Mesothelial cell of epicardium (in vitro differentiated cells): ENCODE data around the gene FIBP. TPM values are rescaled to one million over a fixed set of nuclear protein-coding genes. Genes with fewer than 3 reads are reported as not detected.

Experiments used
- DNase-seq, 2 experiments: peaks; one replicate each; pipeline ENCODE4 v3.0.0; 2021; ENCODE audit warnings: low spot score in 2 of 2; ENCODE audit not compliant: unreplicated experiment in 2 of 2
- H3K27ac Mint-ChIP-seq: 2 replicates; pipeline ENCODE4 v1.8.0; 2021; ENCODE audit warnings: mixed read lengths
- H3K27me3 Mint-ChIP-seq: 2 replicates; pipeline ENCODE4 v1.8.0; 2021; ENCODE audit warnings: low read depth, mixed read lengths
- H3K36me3 Mint-ChIP-seq: 2 replicates; pipeline ENCODE4 v1.8.0; 2021; ENCODE audit warnings: mixed read lengths
- H3K4me1 Mint-ChIP-seq: 2 replicates; pipeline ENCODE4 v1.8.0; 2021; ENCODE audit warnings: mixed read lengths
- H3K4me3 Mint-ChIP-seq: 2 replicates; pipeline ENCODE4 v1.8.0; 2021; ENCODE audit warnings: mild to moderate bottlenecking, moderate library complexity, mixed read lengths
- H3K9me3 Mint-ChIP-seq: 2 replicates; pipeline ENCODE4 v1.8.0; 2021; ENCODE audit warnings: mixed read lengths
- total RNA-seq: library from RNA; stranded (reverse); gene quantifications from 3 replicates; pipeline ENCODE4 v1.2.1, GENCODE V29; 2021
- TF ChIP-seq, protein P1 (sequence below): fragments of 200-600 bp; sonication (generic); IDR thresholded peaks from one replicate; pipeline ENCODE4 v1.5.0; 2021; ENCODE audit warnings: antibody characterized with exemption; ENCODE audit not compliant: unreplicated experiment

Gene FIBP
- total RNA-seq, 1 donor from 2014 or later, result 62.9 TPM

DNA sequence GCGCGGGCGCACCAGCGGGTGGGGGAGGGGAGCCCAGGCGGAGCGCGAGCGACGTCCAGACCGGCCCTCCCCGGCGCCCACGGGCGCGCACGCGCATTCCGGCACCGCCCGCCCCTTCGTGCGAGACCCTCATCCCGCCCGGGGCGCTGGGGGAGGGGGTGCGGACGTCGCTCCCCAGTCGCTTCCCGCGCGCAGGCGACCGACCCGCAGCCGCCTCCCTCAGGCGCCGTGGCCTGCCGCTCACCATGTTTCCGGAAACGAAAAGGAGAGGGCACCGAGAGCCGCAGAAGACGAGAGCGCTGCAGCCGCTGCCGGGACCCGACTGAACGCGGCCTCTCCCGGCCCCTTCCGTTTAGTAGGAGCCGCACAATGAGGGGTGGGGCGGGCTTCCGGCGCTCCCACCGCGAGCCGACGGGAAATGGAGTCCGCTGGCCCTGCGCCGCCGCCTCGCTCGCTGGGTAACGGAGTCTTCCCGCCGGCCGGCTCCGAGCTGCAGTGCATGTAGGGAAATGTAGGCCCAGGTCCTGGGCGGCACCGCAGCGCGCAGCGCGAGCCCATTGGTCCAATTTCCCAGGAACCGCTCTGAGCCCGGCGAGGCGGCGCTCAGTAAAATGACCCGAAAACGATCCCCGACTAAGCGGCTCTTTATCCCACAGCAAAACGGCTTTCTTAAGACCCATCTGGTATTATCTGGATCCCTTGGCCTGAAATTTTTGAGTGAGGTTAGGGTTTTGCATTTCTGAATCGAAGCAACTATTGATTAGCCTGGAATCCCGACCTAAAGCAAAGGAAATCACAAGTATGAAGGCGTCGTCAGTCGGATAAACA lies 30.2 kb downstream of the FIBP start, which contains the start of gene CFL1:
TSS of gene CFL1 (minus strand) at position 328 of the 828 bp plus-strand sequence. CDS start at position 247, 81 bp downstream.
- H3K27me3 Mint-ChIP-seq, result no peaks in the 10 kb centered on the region
- TF ChIP-seq, protein P1, sequence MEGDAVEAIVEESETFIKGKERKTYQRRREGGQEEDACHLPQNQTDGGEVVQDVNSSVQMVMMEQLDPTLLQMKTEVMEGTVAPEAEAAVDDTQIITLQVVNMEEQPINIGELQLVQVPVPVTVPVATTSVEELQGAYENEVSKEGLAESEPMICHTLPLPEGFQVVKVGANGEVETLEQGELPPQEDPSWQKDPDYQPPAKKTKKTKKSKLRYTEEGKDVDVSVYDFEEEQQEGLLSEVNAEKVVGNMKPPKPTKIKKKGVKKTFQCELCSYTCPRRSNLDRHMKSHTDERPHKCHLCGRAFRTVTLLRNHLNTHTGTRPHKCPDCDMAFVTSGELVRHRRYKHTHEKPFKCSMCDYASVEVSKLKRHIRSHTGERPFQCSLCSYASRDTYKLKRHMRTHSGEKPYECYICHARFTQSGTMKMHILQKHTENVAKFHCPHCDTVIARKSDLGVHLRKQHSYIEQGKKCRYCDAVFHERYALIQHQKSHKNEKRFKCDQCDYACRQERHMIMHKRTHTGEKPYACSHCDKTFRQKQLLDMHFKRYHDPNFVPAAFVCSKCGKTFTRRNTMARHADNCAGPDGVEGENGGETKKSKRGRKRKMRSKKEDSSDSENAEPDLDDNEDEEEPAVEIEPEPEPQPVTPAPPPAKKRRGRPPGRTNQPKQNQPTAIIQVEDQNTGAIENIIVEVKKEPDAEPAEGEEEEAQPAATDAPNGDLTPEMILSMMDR, result no peak
- H3K27ac Mint-ChIP-seq, result peak within 1 kb of the TSS; percentile 100
- no peaks in the 10 kb centered on the region for H3K9me3 Mint-ChIP-seq
- peaks cover 41% of the 10 kb centered on the region for H3K4me1 Mint-ChIP-seq
- peak within 1 kb of the TSS; percentile 88 for H3K4me3 Mint-ChIP-seq
- H3K36me3 Mint-ChIP-seq, result peaks cover 31% of the 10 kb centered on the region
- peak; percentile 92 to 97 for DNase-seq

DNA sequence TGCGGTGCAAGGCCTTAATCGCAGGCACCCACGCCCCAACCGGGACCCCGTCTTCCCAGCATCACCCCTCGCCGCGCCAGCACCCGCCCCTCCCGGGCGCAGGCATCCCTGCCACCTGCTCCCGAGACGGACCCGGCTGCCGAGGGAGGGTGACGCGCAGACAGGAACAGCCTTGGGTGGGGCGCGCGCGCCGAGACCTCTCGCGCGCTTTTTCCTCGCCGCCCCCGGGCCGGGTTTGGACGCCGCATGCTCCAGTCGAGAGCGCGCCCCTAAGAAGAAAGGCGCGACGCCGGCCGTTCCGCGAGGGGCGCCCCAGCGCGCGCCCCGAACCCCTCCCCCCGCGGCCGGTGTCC lies 30.8 kb downstream of the FIBP start:
- Mint-ChIP-seq H3K36me3 (peaks cover 28% of the 10 kb centered on the region), H3K9me3 (no peaks in the 10 kb centered on the region), H3K27ac (no peak overlapping the region), H3K27me3 (no peaks in the 10 kb centered on the region), H3K4me1 (peaks cover 37% of the 10 kb centered on the region), H3K4me3 (peak overlapping the region; percentile 79)
- TF ChIP-seq, protein P1, result no peak
- peak in 1 of 2 experiments; percentile 64 for DNase-seq

DNA sequence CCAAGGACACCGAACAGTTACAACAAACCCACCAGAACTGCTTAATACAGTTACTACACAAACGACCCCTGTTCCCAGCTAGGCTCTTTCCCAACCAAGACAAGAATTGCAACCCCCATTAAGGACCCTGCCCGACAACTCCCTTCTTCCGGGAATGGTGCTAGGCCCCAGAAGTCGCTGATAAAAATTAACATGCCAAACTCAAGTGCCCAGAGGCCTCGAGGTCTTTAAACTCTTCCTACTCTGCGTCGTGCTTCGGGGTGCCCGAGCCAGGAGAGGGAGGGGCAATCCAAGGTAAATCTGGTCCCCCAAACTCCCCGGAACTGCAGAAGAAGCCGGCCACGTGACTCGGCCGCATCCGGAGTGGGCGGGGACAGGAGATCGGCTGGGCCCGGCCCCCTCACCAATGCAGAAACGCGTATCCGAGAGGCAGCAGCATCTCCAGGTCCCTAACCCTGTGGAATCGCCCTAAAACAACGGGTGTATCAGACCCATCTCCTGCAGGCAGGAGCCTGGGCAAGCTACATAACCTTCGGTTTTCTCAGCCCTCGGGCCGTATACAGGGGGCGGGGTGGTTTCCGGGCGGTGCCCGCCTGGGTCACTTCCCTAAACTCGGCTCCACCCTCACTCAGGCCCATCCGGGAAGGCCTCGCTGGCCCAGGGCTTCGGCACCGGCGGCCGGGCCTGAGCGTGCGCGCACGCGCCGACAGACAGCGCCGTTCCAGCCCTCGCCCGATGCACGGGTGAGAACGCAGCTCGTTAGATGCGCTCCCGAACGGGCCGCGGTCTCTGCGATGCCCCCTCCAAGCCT lies 31.4 kb downstream of the FIBP start:
- Mint-ChIP-seq H3K4me1 (peaks cover 36% of the 10 kb centered on the region), H3K27ac (peak overlapping the region; percentile 81), H3K4me3 (peak overlapping the region; percentile 79), H3K27me3 (no peaks in the 10 kb centered on the region), H3K9me3 (no peaks in the 10 kb centered on the region), H3K36me3 (peaks cover 31% of the 10 kb centered on the region)
- TF ChIP-seq, protein P1, result no peak
- peak in 1 of 2 experiments; percentile 77 for DNase-seq

DNA sequence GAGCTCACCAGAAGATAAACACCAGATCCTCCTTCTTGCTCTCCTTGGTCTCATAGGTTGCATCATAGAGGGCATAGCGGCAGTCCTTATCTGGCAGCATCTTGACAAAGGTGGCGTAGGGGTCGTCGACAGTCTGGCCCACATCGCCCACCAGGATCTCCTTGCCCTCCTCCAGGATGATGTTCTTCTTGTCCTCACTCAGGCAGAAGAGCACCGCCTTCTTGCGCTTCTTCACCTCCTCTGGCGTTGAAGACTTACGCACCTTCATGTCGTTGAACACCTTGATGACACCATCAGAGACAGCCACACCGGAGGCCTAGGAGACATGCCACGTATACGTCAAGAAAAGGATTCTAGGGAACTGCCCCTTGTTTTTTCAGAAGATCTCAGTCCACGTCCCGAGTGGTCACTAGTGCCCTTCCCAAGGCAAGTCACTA lies 32.3 kb downstream of the FIBP start:
- H3K9me3 Mint-ChIP-seq, result no peaks in the 10 kb centered on the region
- peaks cover 30% of the 10 kb centered on the region for H3K4me1 Mint-ChIP-seq
- H3K4me3 Mint-ChIP-seq, result peak overlapping the region; percentile 79
- no peak for DNase-seq
- peak overlapping the region; percentile 81 for H3K27ac Mint-ChIP-seq
- H3K27me3 Mint-ChIP-seq, result no peaks in the 10 kb centered on the region
- H3K36me3 Mint-ChIP-seq, result peaks cover 38% of the 10 kb centered on the region
- TF ChIP-seq, protein P1, result no peak

DNA sequence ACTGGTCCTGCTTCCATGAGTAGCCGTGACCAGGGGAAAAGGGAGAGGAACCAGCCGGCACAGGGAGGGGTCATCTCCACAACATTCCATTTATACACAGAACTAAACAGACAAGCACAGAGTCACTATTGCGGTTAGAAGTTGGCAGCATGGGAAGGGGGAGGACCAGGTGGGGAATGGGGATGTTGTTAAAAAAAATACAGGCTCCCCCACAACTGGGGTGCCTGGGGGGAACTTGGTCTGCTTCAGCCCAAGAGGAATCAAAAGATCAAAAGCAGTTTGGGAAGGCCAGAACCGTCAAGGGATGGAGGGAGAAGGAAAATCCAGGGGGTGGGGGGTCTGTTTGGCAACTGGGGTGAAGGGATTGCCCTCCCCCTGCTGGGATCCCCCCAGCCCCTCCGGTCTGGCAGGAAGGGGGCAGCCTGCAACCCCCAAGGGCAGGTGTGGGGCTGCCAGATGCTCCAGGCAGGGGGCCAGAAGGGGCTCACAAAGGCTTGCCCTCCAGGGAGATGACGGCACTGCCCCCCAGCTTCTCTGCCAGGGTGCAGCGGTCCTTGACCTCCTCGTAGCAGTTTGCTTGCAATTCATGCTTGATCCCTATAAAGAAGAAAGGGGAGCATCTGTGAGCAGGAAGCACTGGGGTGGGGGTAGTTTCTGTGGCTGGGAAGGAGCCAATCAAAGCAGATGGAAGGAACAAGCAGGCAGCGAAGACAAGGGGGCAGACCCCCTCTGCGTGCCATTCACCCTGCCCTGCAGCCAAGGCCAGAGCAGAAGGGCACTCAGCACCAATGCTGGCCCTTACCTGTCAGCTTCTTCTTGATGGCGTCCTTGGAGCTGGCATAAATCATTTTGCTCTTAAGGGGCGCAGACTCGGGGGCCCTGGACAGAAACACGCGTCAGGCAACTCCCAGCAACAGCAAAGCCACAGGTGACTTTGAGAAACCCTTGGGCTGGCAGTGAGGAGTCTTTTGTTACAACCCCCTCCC lies 33.1 kb downstream of the FIBP start:
- Mint-ChIP-seq H3K36me3 (peaks cover 38% of the 10 kb centered on the region), H3K27me3 (no peaks in the 10 kb centered on the region), H3K9me3 (no peaks in the 10 kb centered on the region), H3K27ac (peak overlapping the region; percentile 50), H3K4me1 (peaks cover 28% of the 10 kb centered on the region), H3K4me3 (peak overlapping the region; percentile 79)
- peak in 1 of 2 experiments; percentile 34 for DNase-seq
- TF ChIP-seq, protein P1, result no peak
